HG02759 (cell line): ENCODE results near the gene TEX29.

Source experiments
- ATAC-seq: cut with Tn5 transposase; IDR thresholded peaks from one replicate; pipeline ENCODE4 v1.9.1; 2021; ENCODE audit warnings: mild to moderate bottlenecking, moderate library complexity; ENCODE audit not compliant: unreplicated experiment

Gene TEX29

GRCh38 chr13:111319998-111320911 lies at the start of gene TEX29:
Gene TEX29, plus strand, starts transcription at chr13:111320642. Its CDS starts 249 bp downstream, at chr13:111320891.
- ATAC-seq: no peak

DNA sequence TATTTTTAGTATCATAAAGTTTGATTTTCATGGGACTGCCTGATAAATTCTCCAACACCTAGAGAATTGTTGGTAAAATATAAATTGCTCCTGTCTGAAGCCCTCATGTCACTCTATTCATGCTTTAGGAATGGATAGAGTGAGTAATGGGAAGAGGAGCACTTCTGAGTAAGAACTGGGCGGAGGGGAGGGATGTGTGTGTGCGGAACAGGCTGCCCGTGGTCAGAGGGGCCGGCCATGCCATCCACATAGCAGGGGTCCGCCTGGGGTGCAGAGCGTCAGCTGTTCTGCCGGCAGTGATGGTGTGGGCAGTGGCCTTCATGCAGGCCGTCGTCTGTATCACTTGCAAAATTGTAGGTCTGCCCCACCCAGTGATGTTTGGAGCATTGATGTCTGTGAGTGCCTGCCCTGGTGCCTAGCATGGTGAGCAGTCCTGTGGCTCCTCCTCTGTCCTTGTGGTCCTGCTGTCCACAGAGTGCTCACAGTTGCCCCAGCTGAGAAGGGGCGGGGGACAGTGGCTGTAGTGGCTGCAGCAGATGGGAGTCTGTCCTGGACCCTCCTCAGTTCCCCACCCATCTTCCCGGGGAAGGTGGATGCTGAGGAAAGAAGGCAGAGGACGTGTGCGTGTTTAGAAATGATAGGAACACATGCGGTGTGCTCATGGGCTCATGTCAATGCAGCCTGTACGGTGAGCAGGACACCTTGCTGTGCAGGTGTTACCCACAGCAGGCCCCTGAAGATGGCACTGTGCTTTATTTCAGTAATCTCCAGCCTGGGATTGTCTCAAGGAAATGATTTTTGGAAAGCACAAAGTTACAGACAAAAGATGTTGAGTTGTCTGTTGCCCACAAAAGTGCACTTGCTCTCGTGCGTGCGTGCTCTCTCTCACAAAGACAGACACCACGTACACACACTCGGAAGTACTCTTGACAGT lies 49.4 kb upstream of the TEX29 start:
- ATAC-seq: no peak

DNA sequence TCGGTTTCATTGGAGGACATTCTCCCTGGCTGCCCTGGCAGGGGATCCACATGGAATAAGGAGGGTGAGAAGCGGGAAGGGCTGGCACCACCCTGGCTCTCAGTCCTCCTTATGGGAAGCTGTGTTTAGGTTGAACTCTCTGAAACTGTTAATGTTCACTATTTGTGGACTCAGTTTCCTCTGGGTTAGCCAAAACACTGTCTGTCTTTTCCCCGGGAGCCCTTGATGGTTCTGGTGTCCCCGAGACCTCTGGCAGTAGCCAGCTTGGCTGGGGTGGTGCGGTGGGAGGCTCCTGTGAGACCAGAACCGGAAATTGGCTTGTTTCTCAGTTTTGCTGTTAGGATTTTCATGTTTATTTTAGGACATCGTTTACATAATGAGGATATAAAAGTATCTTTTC lies 48.3 kb upstream of the TEX29 start:
- ATAC-seq: no peak

DNA sequence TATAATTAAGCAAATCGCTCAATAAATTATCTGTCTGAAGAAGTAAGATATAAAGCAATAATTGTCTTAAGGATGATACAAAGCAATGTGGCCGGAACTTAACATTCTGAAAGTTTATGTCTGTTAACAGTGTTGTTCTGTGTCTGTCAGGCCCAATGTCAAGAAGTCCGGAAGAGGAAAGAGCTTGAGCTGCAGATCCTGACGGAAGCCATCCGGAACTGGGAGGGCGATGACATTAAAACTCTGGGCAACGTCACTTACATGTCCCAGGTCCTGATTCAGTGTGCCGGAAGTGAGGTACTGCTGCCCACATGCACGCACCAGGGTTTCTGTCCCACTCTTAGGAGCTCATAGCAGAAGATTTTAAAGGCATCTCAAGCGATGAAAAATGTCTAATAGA lies 45.1 kb upstream of the TEX29 start:
- ATAC-seq: no peak

GRCh38 chr13:111275995-111276618 lies 44.3 kb upstream of the TEX29 start:
- ATAC-seq: no peak

- ATAC-seq: no peak
Measured at GRCh38 chr13:111278258-111278657, 42.2 kb upstream of the TEX29 start.

- no peak for ATAC-seq
Measured at GRCh38 chr13:111278743-111279652, 41.4 kb upstream of the TEX29 start.

- no peak for ATAC-seq
Measured at GRCh38 chr13:111280226-111280625, 40.2 kb upstream of the TEX29 start.

DNA sequence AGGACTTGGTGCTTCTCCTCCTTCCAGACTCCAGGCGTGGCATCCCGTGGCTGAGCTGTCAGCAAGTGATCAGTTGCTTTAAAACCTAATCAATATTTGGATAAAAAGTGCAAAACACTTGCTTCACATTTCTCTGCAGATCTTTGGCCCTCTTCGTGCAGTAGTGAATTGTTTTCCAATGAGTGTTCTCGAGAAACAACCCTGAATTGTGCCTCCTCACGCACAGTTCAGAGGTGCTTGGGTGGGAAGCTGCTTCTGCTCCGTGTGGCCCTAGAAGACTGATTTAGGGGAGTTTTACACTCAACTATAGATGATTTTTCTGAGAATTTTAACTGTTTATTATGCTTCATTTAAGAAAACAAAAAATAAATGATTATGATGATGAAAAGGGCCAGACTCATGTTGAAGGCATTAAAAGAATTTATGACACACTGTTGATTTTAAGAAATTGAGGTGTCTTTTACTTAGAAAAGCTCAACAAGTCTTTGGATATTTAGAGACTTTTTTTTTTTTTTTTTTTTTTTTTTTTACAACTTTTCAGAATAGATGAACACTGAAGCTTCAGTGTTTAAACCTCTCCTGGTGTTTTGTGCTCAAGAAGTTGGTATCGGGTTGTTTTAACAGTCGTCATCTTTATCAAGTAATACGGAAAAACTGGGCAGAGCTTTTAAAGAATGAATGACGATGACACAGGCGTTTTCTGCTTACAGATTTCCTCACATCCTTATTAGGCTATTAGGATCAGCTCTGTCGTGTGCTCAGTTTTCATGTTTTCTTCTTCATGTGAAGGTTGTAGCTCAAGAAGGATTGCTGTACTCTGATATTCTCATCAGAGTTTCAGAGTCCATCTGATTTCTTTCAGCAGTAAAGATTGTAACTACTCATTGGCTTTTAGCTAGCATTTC lies 39.5 kb upstream of the TEX29 start:
- ATAC-seq: no peak

GRCh38 chr13:111281751-111282311 lies 38.6 kb upstream of the TEX29 start:
- no peak for ATAC-seq

- ATAC-seq: no peak
Measured at GRCh38 chr13:111282425-111282824, 38.0 kb upstream of the TEX29 start.

- no peak for ATAC-seq
Measured at GRCh38 chr13:111282997-111283396, 37.4 kb upstream of the TEX29 start.

DNA sequence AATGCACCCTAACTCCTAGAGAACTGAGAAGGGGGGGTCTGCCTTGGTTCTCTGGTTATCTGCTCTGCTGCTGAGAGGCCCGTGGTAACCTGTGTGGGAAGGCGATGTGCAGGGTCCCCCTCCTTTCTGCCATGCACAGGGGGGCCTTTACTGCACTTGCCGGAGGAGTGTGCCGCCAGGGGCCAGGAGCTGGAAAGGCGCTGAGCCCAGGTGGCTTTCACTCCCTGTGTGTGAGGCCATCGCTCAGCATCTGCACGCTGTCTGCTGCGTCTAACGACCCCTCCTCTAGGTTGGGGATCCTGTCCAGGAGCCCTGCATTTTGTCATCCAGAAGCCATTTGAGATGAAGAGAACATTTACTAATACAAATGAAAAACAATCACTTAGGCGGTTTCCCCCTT lies 37.0 kb upstream of the TEX29 start:
- ATAC-seq: no peak

GRCh38 chr13:111283991-111284390 lies 36.5 kb upstream of the TEX29 start:
- ATAC-seq: no peak

GRCh38 chr13:111284565-111284964 lies 35.9 kb upstream of the TEX29 start:
- no peak for ATAC-seq

- no peak for ATAC-seq
Measured at GRCh38 chr13:111286162-111286561, 34.3 kb upstream of the TEX29 start.

GRCh38 chr13:111286749-111287148 lies 33.7 kb upstream of the TEX29 start:
- ATAC-seq: no peak

- no peak for ATAC-seq
Measured at GRCh38 chr13:111287201-111287600, 33.2 kb upstream of the TEX29 start.

GRCh38 chr13:111288276-111288675 lies 32.2 kb upstream of the TEX29 start:
- ATAC-seq: no peak
